WTC11 (cell line): ENCODE measurements around the gene ARFGAP2. TPM values are rescaled to one million over a fixed set of nuclear protein-coding genes. Genes with fewer than 3 reads are reported as not detected.
A peak's percentile ranks its signal among the peaks of the same experiment; 100 is the strongest.

Experiments
- ATAC-seq: fragments of 200-7000 bp; cut with Tn5 transposase; 2 replicates; pipeline ENCODE4 v1.10.0; 2021; ENCODE audit warnings: mild to moderate bottlenecking, moderate library complexity
- CTCF ChIA-PET: fragments of 300-600 bp; sonication (Branson Sonifier 250); formaldehyde crosslinking; loops from one replicate; lab custom pipeline; 2021; ENCODE audit warnings: antibody characterized with exemption; lab: Charles Lee
- POLR2A ChIA-PET: fragments of 350-600 bp; sonication (Branson Sonifier 250); formaldehyde crosslinking; loops from one replicate; lab custom pipeline; 2021; ENCODE audit warnings: antibody characterized with exemption; lab: Charles Lee
- DNase-seq: peaks from one replicate; pipeline ENCODE4 v3.0.0; 2021; ENCODE audit warnings: low spot score
- H3K27ac Mint-ChIP-seq: 2 replicates; pipeline ENCODE4 v1.8.0; 2021; ENCODE audit warnings: mixed read lengths
- H3K27me3 Mint-ChIP-seq: 2 replicates; pipeline ENCODE4 v1.8.0; 2021; ENCODE audit warnings: low read depth, mild to moderate bottlenecking, moderate library complexity, mixed read lengths
- H3K36me3 Mint-ChIP-seq: 2 replicates; pipeline ENCODE4 v1.8.0; 2021; ENCODE audit warnings: mixed read lengths
- H3K4me1 Mint-ChIP-seq: 2 replicates; pipeline ENCODE4 v1.8.0; 2022; ENCODE audit warnings: mixed read lengths
- H3K4me3 Mint-ChIP-seq: 2 replicates; pipeline ENCODE4 v1.8.0; 2021; ENCODE audit warnings: mild to moderate bottlenecking, moderate library complexity, mixed read lengths
- H3K9me3 Mint-ChIP-seq: 2 replicates; pipeline ENCODE4 v1.8.0; 2021; ENCODE audit warnings: mixed read lengths
- ATF1 ChIP-seq: sonication (generic); formaldehyde crosslinking; IDR thresholded peaks from 2 replicates; pipeline ENCODE4 v1.8.1; 2023; ENCODE audit warnings: mild to moderate bottlenecking, moderate library complexity, missing genetic modification reagents
- CBFB ChIP-seq: sonication (generic); formaldehyde crosslinking; IDR thresholded peaks from 2 replicates; pipeline ENCODE4 v1.8.1; 2022; ENCODE audit warnings: mild to moderate bottlenecking, low read depth, missing genetic modification reagents
- EMX1 ChIP-seq: fragments of 250-450 bp; sonication (Bioruptor Pico); IDR thresholded peaks from 2 replicates; pipeline ENCODE4 v1.8.0; 2021; ENCODE audit warnings: mild to moderate bottlenecking
- ETV6 ChIP-seq: sonication (generic); formaldehyde crosslinking; IDR thresholded peaks from 2 replicates; pipeline ENCODE4 v1.8.1; 2022; ENCODE audit warnings: mild to moderate bottlenecking, missing genetic modification reagents
- FOXK1 ChIP-seq: sonication (generic); formaldehyde crosslinking; IDR thresholded peaks from 2 replicates; pipeline ENCODE4 v1.8.0; 2022; ENCODE audit warnings: mild to moderate bottlenecking, moderate library complexity, missing genetic modification reagents
- JAZF1 ChIP-seq: fragments of 250-450 bp; sonication (Bioruptor Pico); IDR thresholded peaks from 2 replicates; pipeline ENCODE4 v1.9.0; 2021; ENCODE audit warnings: moderate library complexity, mild to moderate bottlenecking, inconsistent platforms
- KAT7 ChIP-seq: sonication (generic); formaldehyde crosslinking; IDR thresholded peaks from 2 replicates; pipeline ENCODE4 v1.8.1; 2023; ENCODE audit warnings: missing genetic modification reagents, mild to moderate bottlenecking, borderline replicate concordance
- NFE2L1 ChIP-seq: sonication (generic); formaldehyde crosslinking; IDR thresholded peaks from 2 replicates; pipeline ENCODE4 v1.8.1; 2023; ENCODE audit warnings: missing genetic modification reagents
- SMAD3 ChIP-seq: sonication (generic); formaldehyde crosslinking; IDR thresholded peaks from 2 replicates; pipeline ENCODE4 v1.8.0; 2022; ENCODE audit warnings: missing genetic modification reagents, mild to moderate bottlenecking, borderline replicate concordance
- SMAD4 ChIP-seq: sonication (generic); formaldehyde crosslinking; IDR thresholded peaks from 2 replicates; pipeline ENCODE4 v1.8.0; 2022; ENCODE audit warnings: mild to moderate bottlenecking, missing genetic modification reagents
- SP1 ChIP-seq: sonication (generic); formaldehyde crosslinking; conservative IDR thresholded peaks from 2 replicates; pipeline ENCODE4 v1.8.1; 2022; ENCODE audit warnings: missing genetic modification reagents
- ZNF219 ChIP-seq: sonication (generic); formaldehyde crosslinking; IDR thresholded peaks from 2 replicates; pipeline ENCODE4 v1.8.0; 2023; ENCODE audit warnings: missing genetic modification reagents, mild to moderate bottlenecking, borderline replicate concordance
- ZNF671 ChIP-seq: fragments of 250-450 bp; sonication (Bioruptor Pico); IDR thresholded peaks from 2 replicates; pipeline ENCODE4 v1.8.0; 2021; ENCODE audit warnings: mild to moderate bottlenecking
- total RNA-seq: library from RNA; stranded (reverse); gene quantifications from 3 replicates; pipeline ENCODE4 v1.2.3, GENCODE V29; 2021
- TF ChIP-seq, protein P1 (sequence below): sonication (generic); formaldehyde crosslinking; IDR thresholded peaks from 2 replicates; pipeline ENCODE4 v1.8.1; 2023; ENCODE audit warnings: mild to moderate bottlenecking, missing genetic modification reagents
- TF ChIP-seq, protein P2 (sequence below): fragments of 250-450 bp; sonication (Bioruptor Pico); conservative IDR thresholded peaks from 2 replicates; pipeline ENCODE4 v1.9.0; 2021; ENCODE audit warnings: mild to moderate bottlenecking
- TF ChIP-seq, protein P3 (sequence below): sonication (generic); formaldehyde crosslinking; IDR thresholded peaks from 2 replicates; pipeline ENCODE4 v1.8.1; 2022; ENCODE audit warnings: mild to moderate bottlenecking, moderate library complexity, missing genetic modification reagents
- TF ChIP-seq, protein P4 (sequence below): sonication (generic); formaldehyde crosslinking; IDR thresholded peaks from 2 replicates; pipeline ENCODE4 v1.8.1; 2022; ENCODE audit warnings: low read depth, mild to moderate bottlenecking, moderate library complexity, missing genetic modification reagents, borderline replicate concordance
- TF ChIP-seq, protein P5 (sequence below): sonication (generic); formaldehyde crosslinking; IDR thresholded peaks from 2 replicates; pipeline ENCODE4 v1.8.1; 2023; ENCODE audit warnings: mild to moderate bottlenecking, missing genetic modification reagents
- TF ChIP-seq, protein P6 (sequence below): sonication (generic); formaldehyde crosslinking; IDR thresholded peaks from 2 replicates; pipeline ENCODE4 v1.8.0; 2023; ENCODE audit warnings: missing genetic modification reagents
- TF ChIP-seq, protein P7 (sequence below): sonication (generic); formaldehyde crosslinking; IDR thresholded peaks from 2 replicates; pipeline ENCODE4 v1.8.1; 2023; ENCODE audit warnings: mild to moderate bottlenecking, moderate library complexity, missing genetic modification reagents
- TF ChIP-seq, protein P8 (sequence below): sonication (generic); formaldehyde crosslinking; IDR thresholded peaks from 2 replicates; pipeline ENCODE4 v1.8.0; 2022; ENCODE audit warnings: mild to moderate bottlenecking, missing genetic modification reagents

ARFGAP2 gene
- total RNA-seq, 1 experiment from 2014 or later = 73.0 TPM

DNA sequence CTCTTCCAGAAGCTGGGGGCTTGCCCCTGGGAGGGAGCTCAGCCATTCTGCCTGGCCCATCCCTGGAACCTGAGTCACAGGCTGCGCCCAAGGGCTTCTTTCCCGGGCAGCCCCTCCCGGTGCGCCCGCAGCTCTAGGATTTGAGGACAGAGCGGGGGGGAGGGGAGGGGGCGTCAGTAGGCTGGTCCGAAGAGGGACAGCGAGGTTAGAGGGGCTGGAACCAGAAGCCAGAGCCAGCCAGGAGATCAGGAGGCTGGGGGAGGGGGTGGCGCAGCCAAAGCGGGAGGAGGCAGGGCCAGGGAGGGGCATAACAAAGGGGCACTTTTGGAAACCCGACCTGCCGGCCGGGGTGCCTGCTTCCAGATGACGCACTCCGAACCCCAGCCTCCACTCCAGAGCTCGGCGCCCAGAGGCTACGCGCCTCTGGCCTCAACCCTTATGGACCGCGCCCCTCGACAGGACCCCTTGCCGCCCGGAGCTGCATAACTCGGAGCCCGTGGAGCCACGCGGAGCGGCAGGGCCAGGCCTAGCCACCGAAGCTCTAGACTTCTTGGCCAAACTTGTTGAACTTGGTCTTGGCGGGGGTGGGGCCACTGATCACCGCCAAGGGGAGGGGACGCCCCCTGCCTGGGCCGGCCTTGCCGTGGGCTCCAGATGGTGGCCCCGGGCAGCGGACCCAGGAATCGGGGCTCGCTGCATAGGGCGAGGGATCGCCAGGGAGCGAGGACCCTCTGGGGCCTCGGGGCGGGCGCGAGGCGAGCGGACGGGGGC, 8.8 kb upstream of the ARFGAP2 start:
- peak overlapping the region; percentile 86 for H3K27ac Mint-ChIP-seq
- POLR2A ChIA-PET = interaction anchor here (0.5 to 5.1 kb wide), 16 partner anchors 15 to 1110 kb away, joined by 3 to 114 read pairs (median 4); partner anchors contain the start of genes ACP2, DDB2, NR1H3 and PSMC3
- peak overlapping the region; percentile 79 for H3K4me3 Mint-ChIP-seq
- peaks cover 19% of the 10 kb centered on the region for H3K4me1 Mint-ChIP-seq
- CTCF ChIA-PET = interaction anchor here (0.7 to 4.9 kb wide), 15 partner anchors 15 to 802 kb away, joined by 3 to 101 read pairs (median 4); partner anchors contain the start of genes ACP2, DDB2 and NR1H3
- ATAC-seq = peak; percentile 71
- peaks cover 3% of the 10 kb centered on the region; the same call in 1 of the 2 replicates for H3K36me3 Mint-ChIP-seq
- H3K27me3 Mint-ChIP-seq = peaks cover 9% of the 10 kb centered on the region
- peak; percentile 89 for DNase-seq
- H3K9me3 Mint-ChIP-seq = no peaks in the 10 kb centered on the region
- TF ChIP-seq SP1 = peak; percentile 79
- TF ChIP-seq, protein P1, sequence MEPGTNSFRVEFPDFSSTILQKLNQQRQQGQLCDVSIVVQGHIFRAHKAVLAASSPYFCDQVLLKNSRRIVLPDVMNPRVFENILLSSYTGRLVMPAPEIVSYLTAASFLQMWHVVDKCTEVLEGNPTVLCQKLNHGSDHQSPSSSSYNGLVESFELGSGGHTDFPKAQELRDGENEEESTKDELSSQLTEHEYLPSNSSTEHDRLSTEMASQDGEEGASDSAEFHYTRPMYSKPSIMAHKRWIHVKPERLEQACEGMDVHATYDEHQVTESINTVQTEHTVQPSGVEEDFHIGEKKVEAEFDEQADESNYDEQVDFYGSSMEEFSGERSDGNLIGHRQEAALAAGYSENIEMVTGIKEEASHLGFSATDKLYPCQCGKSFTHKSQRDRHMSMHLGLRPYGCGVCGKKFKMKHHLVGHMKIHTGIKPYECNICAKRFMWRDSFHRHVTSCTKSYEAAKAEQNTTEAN = peak; percentile 66; the same call in 1 of the 2 replicates
- TF ChIP-seq ZNF219 = no peak; the same call in 1 of the 2 replicates
- TF ChIP-seq SMAD3 (CRISPR knock-in tag) = no peak
- no peak for TF ChIP-seq CBFB (CRISPR knock-in tag)
- TF ChIP-seq, protein P2, sequence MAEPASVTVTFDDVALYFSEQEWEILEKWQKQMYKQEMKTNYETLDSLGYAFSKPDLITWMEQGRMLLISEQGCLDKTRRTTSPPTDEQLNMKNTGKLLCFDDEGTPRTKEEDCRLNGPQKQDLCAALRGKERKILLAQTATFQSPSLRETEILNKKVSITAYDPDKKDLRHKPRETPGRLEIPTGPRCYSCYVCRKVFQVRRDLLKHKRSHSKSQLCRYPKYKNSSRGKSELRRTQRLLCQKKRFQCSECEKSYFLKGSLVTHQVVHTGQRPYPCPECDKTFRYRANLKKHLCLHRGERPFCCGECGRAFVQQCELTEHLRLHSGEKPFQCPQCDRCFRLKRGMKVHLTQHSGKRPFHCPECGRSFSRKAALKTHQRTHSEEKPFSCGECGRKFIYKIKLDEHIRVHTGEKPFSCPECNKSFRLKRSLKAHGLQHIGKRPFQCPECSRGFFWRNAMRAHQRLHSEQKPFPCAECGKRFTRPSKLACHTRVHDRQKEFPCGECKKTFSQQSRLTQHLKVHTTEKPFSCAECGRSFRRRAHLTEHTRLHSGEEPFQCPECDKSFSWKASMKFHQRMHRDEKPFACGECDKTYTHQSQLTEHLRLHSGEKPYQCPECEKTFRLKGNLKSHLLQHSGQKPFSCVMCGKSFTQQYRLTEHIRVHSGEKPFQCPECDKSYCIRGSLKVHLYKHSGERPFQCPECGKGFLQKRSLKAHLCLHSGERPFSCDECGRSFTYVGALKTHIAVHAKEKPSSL (CRISPR knock-in tag) = no peak
- TF ChIP-seq, protein P3, sequence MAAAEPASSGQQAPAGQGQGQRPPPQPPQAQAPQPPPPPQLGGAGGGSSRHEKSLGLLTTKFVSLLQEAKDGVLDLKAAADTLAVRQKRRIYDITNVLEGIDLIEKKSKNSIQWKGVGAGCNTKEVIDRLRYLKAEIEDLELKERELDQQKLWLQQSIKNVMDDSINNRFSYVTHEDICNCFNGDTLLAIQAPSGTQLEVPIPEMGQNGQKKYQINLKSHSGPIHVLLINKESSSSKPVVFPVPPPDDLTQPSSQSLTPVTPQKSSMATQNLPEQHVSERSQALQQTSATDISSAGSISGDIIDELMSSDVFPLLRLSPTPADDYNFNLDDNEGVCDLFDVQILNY (CRISPR knock-in tag) = peak; percentile 71
- no peak for TF ChIP-seq SMAD4
- TF ChIP-seq JAZF1 (CRISPR knock-in tag) = no peak
- TF ChIP-seq KAT7 (CRISPR knock-in tag) = no peak; the same call in 1 of the 2 replicates
- TF ChIP-seq, protein P4, sequence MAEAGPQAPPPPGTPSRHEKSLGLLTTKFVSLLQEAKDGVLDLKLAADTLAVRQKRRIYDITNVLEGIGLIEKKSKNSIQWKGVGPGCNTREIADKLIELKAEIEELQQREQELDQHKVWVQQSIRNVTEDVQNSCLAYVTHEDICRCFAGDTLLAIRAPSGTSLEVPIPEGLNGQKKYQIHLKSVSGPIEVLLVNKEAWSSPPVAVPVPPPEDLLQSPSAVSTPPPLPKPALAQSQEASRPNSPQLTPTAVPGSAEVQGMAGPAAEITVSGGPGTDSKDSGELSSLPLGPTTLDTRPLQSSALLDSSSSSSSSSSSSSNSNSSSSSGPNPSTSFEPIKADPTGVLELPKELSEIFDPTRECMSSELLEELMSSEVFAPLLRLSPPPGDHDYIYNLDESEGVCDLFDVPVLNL = no peak
- TF ChIP-seq ATF1 (CRISPR knock-in tag) = no peak
- TF ChIP-seq NFE2L1 (CRISPR knock-in tag) = peak; percentile 28; the same call in 1 of the 2 replicates
- TF ChIP-seq, protein P5, sequence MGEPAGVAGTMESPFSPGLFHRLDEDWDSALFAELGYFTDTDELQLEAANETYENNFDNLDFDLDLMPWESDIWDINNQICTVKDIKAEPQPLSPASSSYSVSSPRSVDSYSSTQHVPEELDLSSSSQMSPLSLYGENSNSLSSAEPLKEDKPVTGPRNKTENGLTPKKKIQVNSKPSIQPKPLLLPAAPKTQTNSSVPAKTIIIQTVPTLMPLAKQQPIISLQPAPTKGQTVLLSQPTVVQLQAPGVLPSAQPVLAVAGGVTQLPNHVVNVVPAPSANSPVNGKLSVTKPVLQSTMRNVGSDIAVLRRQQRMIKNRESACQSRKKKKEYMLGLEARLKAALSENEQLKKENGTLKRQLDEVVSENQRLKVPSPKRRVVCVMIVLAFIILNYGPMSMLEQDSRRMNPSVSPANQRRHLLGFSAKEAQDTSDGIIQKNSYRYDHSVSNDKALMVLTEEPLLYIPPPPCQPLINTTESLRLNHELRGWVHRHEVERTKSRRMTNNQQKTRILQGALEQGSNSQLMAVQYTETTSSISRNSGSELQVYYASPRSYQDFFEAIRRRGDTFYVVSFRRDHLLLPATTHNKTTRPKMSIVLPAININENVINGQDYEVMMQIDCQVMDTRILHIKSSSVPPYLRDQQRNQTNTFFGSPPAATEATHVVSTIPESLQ = no peak
- TF ChIP-seq, protein P6, sequence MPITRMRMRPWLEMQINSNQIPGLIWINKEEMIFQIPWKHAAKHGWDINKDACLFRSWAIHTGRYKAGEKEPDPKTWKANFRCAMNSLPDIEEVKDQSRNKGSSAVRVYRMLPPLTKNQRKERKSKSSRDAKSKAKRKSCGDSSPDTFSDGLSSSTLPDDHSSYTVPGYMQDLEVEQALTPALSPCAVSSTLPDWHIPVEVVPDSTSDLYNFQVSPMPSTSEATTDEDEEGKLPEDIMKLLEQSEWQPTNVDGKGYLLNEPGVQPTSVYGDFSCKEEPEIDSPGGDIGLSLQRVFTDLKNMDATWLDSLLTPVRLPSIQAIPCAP (CRISPR knock-in tag) = no peak
- TF ChIP-seq, protein P7, sequence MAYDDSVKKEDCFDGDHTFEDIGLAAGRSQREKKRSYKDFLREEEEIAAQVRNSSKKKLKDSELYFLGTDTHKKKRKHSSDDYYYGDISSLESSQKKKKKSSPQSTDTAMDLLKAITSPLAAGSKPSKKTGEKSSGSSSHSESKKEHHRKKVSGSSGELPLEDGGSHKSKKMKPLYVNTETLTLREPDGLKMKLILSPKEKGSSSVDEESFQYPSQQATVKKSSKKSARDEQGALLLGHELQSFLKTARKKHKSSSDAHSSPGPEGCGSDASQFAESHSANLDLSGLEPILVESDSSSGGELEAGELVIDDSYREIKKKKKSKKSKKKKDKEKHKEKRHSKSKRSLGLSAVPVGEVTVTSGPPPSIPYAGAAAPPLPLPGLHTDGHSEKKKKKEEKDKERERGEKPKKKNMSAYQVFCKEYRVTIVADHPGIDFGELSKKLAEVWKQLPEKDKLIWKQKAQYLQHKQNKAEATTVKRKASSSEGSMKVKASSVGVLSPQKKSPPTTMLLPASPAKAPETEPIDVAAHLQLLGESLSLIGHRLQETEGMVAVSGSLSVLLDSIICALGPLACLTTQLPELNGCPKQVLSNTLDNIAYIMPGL (CRISPR knock-in tag) = peak; percentile 69
- TF ChIP-seq, protein P8, sequence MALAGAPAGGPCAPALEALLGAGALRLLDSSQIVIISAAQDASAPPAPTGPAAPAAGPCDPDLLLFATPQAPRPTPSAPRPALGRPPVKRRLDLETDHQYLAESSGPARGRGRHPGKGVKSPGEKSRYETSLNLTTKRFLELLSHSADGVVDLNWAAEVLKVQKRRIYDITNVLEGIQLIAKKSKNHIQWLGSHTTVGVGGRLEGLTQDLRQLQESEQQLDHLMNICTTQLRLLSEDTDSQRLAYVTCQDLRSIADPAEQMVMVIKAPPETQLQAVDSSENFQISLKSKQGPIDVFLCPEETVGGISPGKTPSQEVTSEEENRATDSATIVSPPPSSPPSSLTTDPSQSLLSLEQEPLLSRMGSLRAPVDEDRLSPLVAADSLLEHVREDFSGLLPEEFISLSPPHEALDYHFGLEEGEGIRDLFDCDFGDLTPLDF (CRISPR knock-in tag) = no peak
- 0 out of 2 replicates have a peak, but pooled peaks have one; percentile 13 for TF ChIP-seq ETV6
- TF ChIP-seq FOXK1 = peak; percentile 72; the same call in 1 of the 2 replicates
- TF ChIP-seq EMX1 (CRISPR knock-in tag) = no peak
- TF ChIP-seq ZNF671 (CRISPR knock-in tag) = no peak
